Omental fat pad (tissue), 4 donors: ENCODE data around the gene FANCC. TPM values are rescaled to one million over a fixed set of nuclear protein-coding genes. Genes with fewer than 3 reads are reported as not detected.

Experiments
- ATAC-seq: fragments of 150-250 bp; one replicate; pipeline ENCODE4 v1.9.1; 2016; ENCODE audit warnings: mild to moderate bottlenecking, moderate library complexity; ENCODE audit not compliant: low FRiP score
- DNase-seq: peaks from one replicate; pipeline ENCODE4 v3.0.0-alpha.2; 2019; ENCODE audit warnings: low spot score
- CTCF ChIP-seq, 3 donors: fragments of 450-650 bp; IDR thresholded peaks; one replicate each; pipeline ENCODE4 v1.5.1; 2016 to 2017; ENCODE audit warnings: antibody characterized with exemption in 3 of 3, mild to moderate bottlenecking in 3 of 3, moderate library complexity in 2 of 3
- total RNA-seq, 4 donors: library from RNA; depleted of rRNA; stranded (reverse); fragments of >200 nt; gene quantifications; one replicate each; pipeline ENCODE4 v1.1.0, GENCODE V29; 2016

FANCC gene
- total RNA-seq, 4 donors from 2014 or later: 4.6 to 6.8 (median 6.1) TPM

- no peak for ATAC-seq
- no peak for DNase-seq
Measured at GRCh38 chr9:95112436-95113280, 204.9 kb downstream of the FANCC start.

DNA sequence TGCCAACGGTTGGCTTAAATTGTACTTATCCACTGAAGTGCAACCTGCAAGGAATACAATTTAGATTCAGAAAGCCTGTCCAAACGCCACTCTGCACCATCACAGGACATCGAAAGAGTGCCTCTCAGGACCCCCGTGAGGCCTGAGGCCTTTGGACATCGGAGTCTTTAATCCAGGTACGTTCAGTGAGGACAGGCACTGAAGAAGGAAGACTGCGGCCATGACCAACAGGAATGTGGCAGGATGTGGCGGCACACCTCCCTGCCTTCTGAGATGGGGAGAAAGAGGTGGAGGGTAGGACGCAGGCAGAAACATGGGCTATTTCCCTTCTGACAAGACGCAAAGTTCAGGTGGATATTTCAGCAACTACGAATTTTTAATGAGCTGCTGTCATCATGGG, 205.8 kb downstream of the FANCC start:
- DNase-seq: no peak
- no peak for TF ChIP-seq CTCF (IDR thresholded peaks at IDR 0.05)

More at GRCh38 chr9:95112436-95113280, 204.9 kb downstream of the FANCC start:
- no peak for TF ChIP-seq CTCF (IDR thresholded peaks at IDR 0.05)

GRCh38 chr9:95110921-95111525, 206.5 kb downstream of the FANCC start:
- ATAC-seq: no peak
- no peak for DNase-seq

More for the DNA sequence above, 205.8 kb downstream of the FANCC start:
- ATAC-seq: no peak

DNA sequence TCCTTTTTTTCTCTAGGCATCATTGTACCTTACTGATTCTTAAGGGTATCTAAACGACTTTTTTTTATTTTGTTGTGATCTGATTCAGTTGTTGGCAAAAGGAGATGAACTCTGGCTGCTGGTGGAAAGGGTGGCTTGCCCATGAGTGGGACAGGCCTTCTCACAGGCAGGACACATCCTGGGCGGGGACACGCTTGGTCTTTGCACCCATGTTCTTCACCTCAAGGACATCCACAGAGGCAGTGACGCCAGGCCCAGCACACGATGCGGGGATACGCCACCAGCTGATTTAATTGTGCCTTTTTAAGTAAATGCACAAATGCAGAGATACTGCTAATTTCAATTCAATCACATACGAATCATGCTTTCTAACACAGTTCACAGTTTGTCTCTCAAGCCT, 208.1 kb downstream of the FANCC start:
- DNase-seq (no peak), ATAC-seq (no peak)
- no peak for TF ChIP-seq CTCF (IDR thresholded peaks at IDR 0.05)

More at GRCh38 chr9:95110921-95111525, 206.5 kb downstream of the FANCC start:
- TF ChIP-seq CTCF (IDR thresholded peaks at IDR 0.05): no peak

- ATAC-seq (no peak), DNase-seq (no peak)
- no peak for TF ChIP-seq CTCF (IDR thresholded peaks at IDR 0.05)
Measured at GRCh38 chr9:95108777-95109176, 208.7 kb downstream of the FANCC start.

DNA sequence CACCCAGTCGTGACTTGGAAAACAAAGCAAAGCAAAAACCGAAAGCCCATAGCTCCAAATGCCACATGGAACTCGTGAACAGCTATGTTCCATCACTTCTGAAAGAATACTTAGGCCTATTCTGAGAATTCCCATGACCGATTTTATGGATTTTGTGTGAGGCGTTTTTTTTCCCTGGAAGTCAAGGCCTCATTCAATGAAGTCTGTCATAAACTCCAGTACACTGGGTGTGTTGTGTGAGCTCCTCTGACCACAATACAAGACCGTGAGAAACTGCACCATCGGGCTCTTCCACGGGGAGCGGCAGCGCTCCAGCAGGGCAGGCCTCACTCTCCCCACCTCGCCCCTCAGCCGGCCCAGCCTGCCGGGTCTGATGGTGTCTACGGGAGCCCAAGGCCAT, 209.5 kb downstream of the FANCC start:
- ATAC-seq (no peak), DNase-seq (no peak)

More for the DNA sequence above, 209.5 kb downstream of the FANCC start:
- no peak for TF ChIP-seq CTCF (IDR thresholded peaks at IDR 0.05)
